DND-41 (cell line): ENCODE data around the gene HOXA3.
A peak's percentile ranks its signal among the peaks of the same experiment; 100 is the strongest.

Source experiments
- ATAC-seq: fragments of 200-7000 bp; cut with Tn5 transposase; 3 replicates; pipeline ENCODE4 v1.9.1; 2021; ENCODE audit warnings: low read depth; ENCODE audit not compliant: insufficient read depth
- DNase-seq: peaks from one replicate; pipeline ENCODE4 v3.0.0-alpha.2; 2020
- H2AFZ ChIP-seq: 2 replicates; pipeline ENCODE4 v1.6.0; 2012; ENCODE audit warnings: low read depth, low read length
- H3K27ac ChIP-seq: 2 replicates; pipeline ENCODE4 v1.5.1; 2012; ENCODE audit warnings: low read length, inconsistent platforms
- H3K27me3 ChIP-seq: fragments of 200-600 bp; sonication (generic); 2 replicates; pipeline ENCODE4 v1.6.0; 2012; ENCODE audit warnings: low read length, mild to moderate bottlenecking, inconsistent platforms; ENCODE audit not compliant: insufficient read depth, poor library complexity
- H3K36me3 ChIP-seq: 2 replicates; pipeline ENCODE4 v1.5.1; 2012; ENCODE audit warnings: low read length, inconsistent platforms; ENCODE audit not compliant: insufficient read depth
- H3K4me1 ChIP-seq: 2 replicates; pipeline ENCODE4 v1.5.1; 2012; ENCODE audit warnings: mild to moderate bottlenecking, low read length; ENCODE audit not compliant: insufficient read depth
- H3K4me2 ChIP-seq: 2 replicates; pipeline ENCODE4 v1.6.0; 2012; ENCODE audit warnings: mild to moderate bottlenecking, moderate library complexity, low read length, inconsistent platforms; ENCODE audit not compliant: insufficient read depth
- H3K4me3 ChIP-seq, 2 experiments: fragments of 200-600 bp in 1 of 2; shearing (Covaris generic) in 1 of 2; 2 replicates each; pipeline ENCODE4 v1.5.1; 2012 to 2016; ENCODE audit warnings: inconsistent platforms in 2 of 2, low read length in 2 of 2, mild to moderate bottlenecking in 2 of 2, low read depth in 1 of 2, moderate library complexity in 1 of 2
- H3K79me2 ChIP-seq: 2 replicates; pipeline ENCODE4 v1.6.0; 2012; ENCODE audit warnings: low read length, inconsistent platforms; ENCODE audit not compliant: insufficient read depth
- H3K9ac ChIP-seq: 2 replicates; pipeline ENCODE4 v1.6.0; 2012; ENCODE audit warnings: low read depth, mild to moderate bottlenecking, inconsistent platforms, low read length, moderate library complexity
- H3K9me3 ChIP-seq: 2 replicates; pipeline ENCODE4 v1.5.1; 2012; ENCODE audit warnings: low read length, moderate library complexity, mild to moderate bottlenecking, inconsistent platforms; ENCODE audit not compliant: insufficient read depth, severe bottlenecking
- H4K20me1 ChIP-seq: 2 replicates; pipeline ENCODE4 v1.6.0; 2012; ENCODE audit warnings: low read length; ENCODE audit not compliant: insufficient read depth
- CTCF ChIP-seq: IDR thresholded peaks from 2 replicates; pipeline ENCODE4 v1.5.1; 2012; ENCODE audit warnings: borderline replicate concordance, low read length, moderate library complexity, mild to moderate bottlenecking; ENCODE audit not compliant: poor library complexity, severe bottlenecking; ENCODE audit errors: extremely low read depth
- EZH2 ChIP-seq: IDR thresholded peaks from 3 replicates; pipeline ENCODE4 v1.6.1; 2012; ENCODE audit warnings: borderline replicate concordance, low read depth, mild to moderate bottlenecking, moderate library complexity, low read length, inconsistent platforms; ENCODE audit not compliant: severe bottlenecking

Gene HOXA3

GRCh38 chr7:27158436-27159265 is 6.3 kb upstream of the HOXA3 start:
- H3K4me1 ChIP-seq: peaks cover 32% of the 10 kb centered on the region
- no peaks in the 10 kb centered on the region for H3K27me3 ChIP-seq
- no peak for ATAC-seq
- no peak for DNase-seq
- no peak overlapping the region for H3K27ac ChIP-seq
- no peak overlapping the region for H3K4me3 ChIP-seq
- no peak overlapping the region for H3K9ac ChIP-seq
- H2AFZ ChIP-seq: peak overlapping the region; percentile 29; the same call in 1 of the 2 replicates
- no peaks in the 10 kb centered on the region for H3K9me3 ChIP-seq
- no peaks in the 10 kb centered on the region for H4K20me1 ChIP-seq
- no peaks in the 10 kb centered on the region for H3K36me3 ChIP-seq
- TF ChIP-seq CTCF (no peak), EZH2 (no peak)
- H3K4me2 ChIP-seq: no peak overlapping the region
- peaks cover 9% of the 10 kb centered on the region for H3K79me2 ChIP-seq

- no peak overlapping the region for H2AFZ ChIP-seq
- no peaks in the 10 kb centered on the region for H4K20me1 ChIP-seq
- H3K4me2 ChIP-seq: no peak overlapping the region
- no peak overlapping the region for H3K27ac ChIP-seq
- no peak overlapping the region for H3K9ac ChIP-seq
- H3K9me3 ChIP-seq: no peaks in the 10 kb centered on the region
- H3K4me3 ChIP-seq: no peak overlapping the region
- no peaks in the 10 kb centered on the region for H3K36me3 ChIP-seq
- no peak for ATAC-seq
- TF ChIP-seq CTCF (no peak), EZH2 (no peak)
- DNase-seq: no peak
- no peaks in the 10 kb centered on the region for H3K27me3 ChIP-seq
- peaks cover 9% of the 10 kb centered on the region for H3K79me2 ChIP-seq
- peaks cover 32% of the 10 kb centered on the region for H3K4me1 ChIP-seq
Measured at GRCh38 chr7:27157702-27158431, 5.5 kb upstream of the HOXA3 start.

- ATAC-seq (peak; percentile 5; the same call in 2 of the 3 replicates), DNase-seq (no peak)
- peaks cover 32% of the 10 kb centered on the region for H3K4me1 ChIP-seq
- peak overlapping the region; percentile 92 for H2AFZ ChIP-seq
- no peaks in the 10 kb centered on the region for H3K27me3 ChIP-seq
- no peaks in the 10 kb centered on the region for H4K20me1 ChIP-seq
- H3K36me3 ChIP-seq: no peaks in the 10 kb centered on the region
- H3K79me2 ChIP-seq: peaks cover 9% of the 10 kb centered on the region
- peak overlapping the region; percentile 86 for H3K9ac ChIP-seq
- H3K4me2 ChIP-seq: peak overlapping the region; percentile 74
- no peaks in the 10 kb centered on the region for H3K9me3 ChIP-seq
- H3K4me3 ChIP-seq: peak overlapping the region in 1 of 2 experiments; percentile 70; a peak in 2 of 4 replicates
- no peak overlapping the region for H3K27ac ChIP-seq
- TF ChIP-seq CTCF (no peak), EZH2 (no peak)
Measured at GRCh38 chr7:27156916-27157701, 4.7 kb upstream of the HOXA3 start.
